ENCODE results near the gene PTH2. TPM values are rescaled to one million over a fixed set of nuclear protein-coding genes. Genes with fewer than 3 reads are reported as not detected.
"Not testable (repeated sequence)": the region's sequence is repeated elsewhere in the genome, so short reads cannot be mapped to it uniquely, and the experiment has no call there.

The PTH2 gene
- total RNA-seq, 2 experiments from 2014 or later: not detected

DNA sequence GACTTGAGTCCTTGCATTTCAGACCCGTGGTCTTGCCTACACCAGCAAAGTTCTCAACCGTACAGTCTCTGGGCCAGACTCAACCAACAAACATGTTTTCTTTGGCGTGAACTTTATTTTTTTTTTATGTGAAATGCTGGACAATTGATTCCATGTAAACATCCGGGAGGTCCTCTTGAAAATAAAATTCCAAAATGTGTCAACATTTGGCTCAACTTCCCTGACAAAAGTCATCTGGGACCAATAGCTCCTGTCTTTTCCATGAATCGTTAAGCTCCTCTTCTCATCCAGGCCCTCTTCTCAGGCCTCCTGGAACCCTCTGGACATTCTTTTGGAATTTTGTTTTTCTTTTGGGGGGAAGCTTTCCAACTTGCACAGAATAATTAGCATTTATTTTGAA, 32.5 kb upstream of the PTH2 start:
- Mint-ChIP-seq H3K36me3 (peaks cover 17% of the 10 kb centered on the region), H3K9me3 (no peaks in the 10 kb centered on the region), H3K27me3 (no peaks in the 10 kb centered on the region), H3K4me3 (no peak overlapping the region), H3K27ac (peak overlapping the region; percentile 28), H3K4me1 (peaks cover 22% of the 10 kb centered on the region)
- DNase-seq: no peak

- H3K27me3 Mint-ChIP-seq: no peaks in the 10 kb centered on the region
- H3K4me3 Mint-ChIP-seq: peak overlapping the region; percentile 99
- H3K4me1 Mint-ChIP-seq: peaks cover 34% of the 10 kb centered on the region
- H3K27ac Mint-ChIP-seq: peak overlapping the region; percentile 100
- peaks cover 22% of the 10 kb centered on the region for H3K36me3 Mint-ChIP-seq
- H3K9me3 Mint-ChIP-seq: no peaks in the 10 kb centered on the region
- DNase-seq: no peak
Measured at GRCh38 chr19:49453757-49454240, 30.6 kb upstream of the PTH2 start.

- no peaks in the 10 kb centered on the region for H3K9me3 Mint-ChIP-seq
- peak within 1 kb of the TSS; percentile 100 for H3K27ac Mint-ChIP-seq
- H3K4me1 Mint-ChIP-seq: peaks cover 39% of the 10 kb centered on the region
Measured at GRCh38 chr19:49453013-49453756, 29.9 kb upstream of the PTH2 start, which contains the start of gene ALDH16A1. TSS of gene ALDH16A1 (plus strand) at chr19:49453225. CDS start at chr19:49453332, 107 bp downstream.

DNA sequence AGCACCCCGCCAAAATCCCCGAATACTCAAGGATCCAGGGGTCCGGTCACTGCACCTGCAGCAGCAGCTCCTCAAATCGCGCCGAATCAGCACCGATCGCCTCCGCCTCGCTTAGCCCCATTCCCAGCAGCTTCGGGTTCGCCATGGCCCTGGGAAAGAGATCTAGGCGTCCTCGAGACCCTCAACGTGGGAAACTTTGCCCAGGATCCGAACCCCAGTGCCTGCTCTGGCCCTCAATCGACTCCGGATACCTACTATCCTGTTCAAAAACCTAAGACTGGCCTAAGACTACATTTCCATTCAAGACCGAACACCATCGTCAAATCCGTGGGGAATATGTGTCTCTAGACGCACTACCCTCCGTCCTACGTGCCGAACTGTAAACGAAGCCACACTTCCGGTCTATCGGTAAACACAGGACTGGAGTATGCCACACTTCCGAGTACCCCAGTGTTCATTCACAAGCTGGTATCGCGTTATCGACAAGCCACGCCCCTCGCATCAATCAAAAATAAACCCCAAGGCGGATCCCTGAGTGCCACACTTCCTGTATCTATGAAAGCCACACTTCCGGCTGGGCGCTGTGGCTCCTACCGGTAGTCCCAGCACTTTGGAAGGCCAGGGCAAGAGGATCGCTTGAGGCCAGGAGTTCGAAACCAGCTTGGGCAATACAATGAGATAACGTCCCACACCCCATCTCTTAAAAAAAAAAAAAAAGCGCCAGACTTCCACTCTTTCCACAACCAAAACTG, 28.4 kb upstream of the PTH2 start, which contains the start of gene PIH1D1:
TSS of gene PIH1D1 (minus strand) at position 385 of the 752 bp plus-strand sequence. CDS start at position 145, 240 bp downstream.
- Mint-ChIP-seq H3K9me3 (no peaks in the 10 kb centered on the region), H3K27me3 (no peaks in the 10 kb centered on the region), H3K27ac (peak within 1 kb of the TSS; percentile 100), H3K36me3 (peaks cover 29% of the 10 kb centered on the region), H3K4me1 (peaks cover 41% of the 10 kb centered on the region), H3K4me3 (peak within 1 kb of the TSS; percentile 99)
- peak; percentile 93 for DNase-seq

More at GRCh38 chr19:49453013-49453756, 29.9 kb upstream of the PTH2 start, which contains the start of gene ALDH16A1:
- peaks cover 28% of the 10 kb centered on the region for H3K36me3 Mint-ChIP-seq
- H3K27me3 Mint-ChIP-seq: no peaks in the 10 kb centered on the region
- DNase-seq: peak; percentile 99
- peak within 1 kb of the TSS; percentile 99 for H3K4me3 Mint-ChIP-seq

DNA sequence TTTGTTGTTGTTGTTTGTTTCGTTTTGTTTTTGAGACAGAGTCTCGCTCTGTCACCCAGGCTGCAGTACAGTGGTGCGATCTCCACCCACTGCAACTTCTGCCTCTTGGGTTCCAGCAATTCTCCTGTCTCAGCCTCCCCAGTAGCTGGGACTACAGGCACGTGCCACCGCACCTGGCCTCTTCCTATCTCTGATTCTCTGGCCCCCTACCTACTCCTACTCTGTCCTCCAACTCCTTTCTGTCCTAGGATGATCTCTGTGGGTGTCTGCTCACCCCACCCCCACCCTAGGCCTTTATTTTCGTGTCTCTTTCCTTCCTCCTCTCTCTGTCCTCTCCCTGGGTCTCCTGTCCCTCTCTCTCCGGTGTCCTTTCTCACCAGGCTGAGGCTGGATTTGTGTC, 27.2 kb upstream of the PTH2 start:
- DNase-seq: no peak
- peak overlapping the region; percentile 99 for H3K4me3 Mint-ChIP-seq
- peaks cover 30% of the 10 kb centered on the region for H3K36me3 Mint-ChIP-seq
- H3K9me3 Mint-ChIP-seq: no peaks in the 10 kb centered on the region
- peaks cover 37% of the 10 kb centered on the region for H3K4me1 Mint-ChIP-seq
- H3K27ac Mint-ChIP-seq: peak overlapping the region; percentile 100
- no peaks in the 10 kb centered on the region for H3K27me3 Mint-ChIP-seq

DNA sequence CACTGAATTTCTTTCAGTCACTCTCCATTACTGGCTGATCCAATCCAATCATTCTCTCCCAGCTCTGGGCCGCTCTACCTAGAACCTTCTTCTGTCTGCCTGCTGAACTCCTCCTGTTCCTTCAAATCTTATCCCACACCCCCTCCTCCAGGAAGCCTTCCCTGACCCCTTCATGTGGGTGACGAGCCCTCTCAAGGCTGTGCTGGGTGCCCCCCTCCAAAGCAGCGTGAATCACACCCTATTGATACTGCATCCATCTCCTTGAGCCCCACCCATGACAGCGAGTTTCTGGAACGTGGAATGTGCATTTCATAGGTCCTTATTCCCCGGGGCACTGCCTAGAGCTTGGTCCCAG, 25.2 kb upstream of the PTH2 start:
- no peaks in the 10 kb centered on the region for H3K9me3 Mint-ChIP-seq
- peak overlapping the region; percentile 30 for H3K4me3 Mint-ChIP-seq
- H3K4me1 Mint-ChIP-seq: peaks cover 38% of the 10 kb centered on the region
- peaks cover 26% of the 10 kb centered on the region for H3K36me3 Mint-ChIP-seq
- no peaks in the 10 kb centered on the region for H3K27me3 Mint-ChIP-seq
- peak overlapping the region; percentile 54 for H3K27ac Mint-ChIP-seq
- DNase-seq: no peak

DNA sequence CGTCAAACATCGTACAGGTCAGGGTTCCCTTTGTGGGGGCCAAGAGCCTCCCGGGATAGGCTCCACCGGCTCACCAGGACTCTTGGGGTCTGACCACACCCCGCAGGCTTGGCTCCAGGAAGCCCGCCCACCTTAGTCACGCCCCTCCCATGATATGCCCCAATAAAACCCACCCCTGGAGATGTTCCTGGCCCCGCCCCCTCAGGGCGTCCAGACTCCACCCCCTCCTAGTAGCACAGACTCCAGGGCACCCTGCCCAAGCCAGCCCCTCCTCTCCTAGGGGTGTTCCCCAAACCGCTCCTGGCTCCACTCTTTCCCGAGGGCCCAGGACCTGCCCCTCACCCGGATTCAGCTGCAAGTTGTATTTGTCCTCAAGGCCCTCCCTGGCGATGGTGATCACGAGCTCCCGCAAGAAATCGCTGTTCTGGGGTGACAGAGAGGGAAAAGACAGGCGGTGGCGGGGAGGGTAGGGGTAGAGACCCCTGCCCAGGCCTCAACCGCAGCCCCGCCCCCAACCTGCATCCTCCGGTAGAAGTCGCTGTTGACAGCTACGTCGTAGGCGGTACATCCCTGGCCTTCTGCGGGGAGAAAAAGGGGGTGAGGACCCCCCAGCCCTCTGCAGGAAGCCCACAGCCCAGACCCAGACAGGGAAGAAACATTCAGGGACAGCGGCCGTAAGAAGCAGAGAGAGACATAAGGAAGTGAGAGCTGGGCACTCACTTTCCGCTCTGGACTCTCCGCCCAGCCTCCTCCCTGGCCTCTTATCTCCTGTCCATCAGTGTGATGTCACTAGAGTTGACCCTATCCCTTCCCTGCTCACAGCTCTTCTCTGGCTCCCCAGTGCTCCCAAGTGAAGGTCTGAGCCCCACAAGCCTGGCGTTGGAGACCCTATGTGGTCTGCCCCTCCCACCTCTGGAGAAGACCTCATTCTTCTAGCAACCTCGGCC, 24.5 kb upstream of the PTH2 start:
- peaks cover 5% of the 10 kb centered on the region for H3K27me3 Mint-ChIP-seq
- peak; percentile 60 for DNase-seq
- H3K36me3 Mint-ChIP-seq: peaks cover 26% of the 10 kb centered on the region
- H3K4me1 Mint-ChIP-seq: peaks cover 37% of the 10 kb centered on the region
- H3K9me3 Mint-ChIP-seq: no peaks in the 10 kb centered on the region
- peak overlapping the region; percentile 54 for H3K27ac Mint-ChIP-seq
- no peak overlapping the region for H3K4me3 Mint-ChIP-seq

- Mint-ChIP-seq H3K4me1 (peaks cover 37% of the 10 kb centered on the region), H3K27me3 (peaks cover 21% of the 10 kb centered on the region), H3K27ac (peak overlapping the region; percentile 69), H3K4me3 (no peak overlapping the region), H3K36me3 (peaks cover 21% of the 10 kb centered on the region), H3K9me3 (no peaks in the 10 kb centered on the region)
- DNase-seq: no peak
Measured at GRCh38 chr19:49445997-49446396, 22.8 kb upstream of the PTH2 start.

GRCh38 chr19:49444100-49444700, 21.0 kb upstream of the PTH2 start:
- not testable (repeated sequence) for DNase-seq, H3K9me3 Mint-ChIP-seq, H3K27ac Mint-ChIP-seq
- Mint-ChIP-seq H3K4me3 (peak overlapping the region; percentile 79), H3K27me3 (peaks cover 39% of the 10 kb centered on the region), H3K36me3 (peaks cover 12% of the 10 kb centered on the region), H3K4me1 (peaks cover 29% of the 10 kb centered on the region)

DNA sequence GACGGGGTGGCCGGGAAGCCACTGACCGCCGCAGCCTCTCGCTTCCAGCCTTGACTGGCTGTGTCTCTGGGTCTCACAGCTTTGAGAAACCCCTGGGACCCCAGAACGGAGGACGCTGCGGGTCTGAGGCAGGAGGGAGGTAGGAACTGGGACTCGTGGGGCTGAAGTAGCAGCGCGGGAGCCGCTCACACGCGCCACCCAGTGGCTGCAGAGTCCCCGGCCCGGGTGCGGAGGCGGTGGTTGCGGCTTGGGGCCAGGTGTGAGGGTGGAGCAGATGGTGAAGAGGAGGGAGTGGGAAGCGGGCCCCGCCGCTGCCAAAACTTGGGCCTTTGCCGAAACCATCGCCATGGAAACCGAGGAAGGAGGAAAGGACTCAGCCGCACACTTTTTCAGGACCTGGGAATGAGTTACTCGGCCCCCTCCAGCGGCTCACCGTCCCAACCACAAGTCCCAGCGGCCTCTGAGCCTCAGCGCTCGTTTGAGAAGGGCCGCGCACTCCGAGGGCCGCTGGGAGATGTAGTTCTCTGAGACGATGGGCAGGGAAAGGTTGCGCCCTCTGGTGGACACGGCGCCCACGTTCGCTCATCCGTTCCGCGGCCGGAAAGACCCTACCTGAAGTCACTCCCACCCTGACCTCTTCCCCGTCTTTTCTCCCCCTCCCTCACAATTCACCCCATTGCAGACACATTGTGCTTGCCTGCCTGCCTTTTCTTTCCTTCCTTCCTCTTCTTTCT, 20.3 kb upstream of the PTH2 start:
- Mint-ChIP-seq H3K27ac (peak overlapping the region; percentile 86), H3K9me3 (no peaks in the 10 kb centered on the region), H3K4me1 (peaks cover 27% of the 10 kb centered on the region), H3K36me3 (peaks cover 9% of the 10 kb centered on the region), H3K4me3 (peak overlapping the region; percentile 79), H3K27me3 (peaks cover 46% of the 10 kb centered on the region)
- DNase-seq: peak; percentile 95

GRCh38 chr19:49442771-49443365, 19.6 kb upstream of the PTH2 start:
- H3K36me3 Mint-ChIP-seq: peaks cover 5% of the 10 kb centered on the region
- no peaks in the 10 kb centered on the region for H3K9me3 Mint-ChIP-seq
- peak; percentile 59 for DNase-seq
- H3K27ac Mint-ChIP-seq: no peak overlapping the region
- H3K4me1 Mint-ChIP-seq: peaks cover 22% of the 10 kb centered on the region
- H3K27me3 Mint-ChIP-seq: peaks cover 52% of the 10 kb centered on the region
- peak overlapping the region; percentile 79 for H3K4me3 Mint-ChIP-seq

DNA sequence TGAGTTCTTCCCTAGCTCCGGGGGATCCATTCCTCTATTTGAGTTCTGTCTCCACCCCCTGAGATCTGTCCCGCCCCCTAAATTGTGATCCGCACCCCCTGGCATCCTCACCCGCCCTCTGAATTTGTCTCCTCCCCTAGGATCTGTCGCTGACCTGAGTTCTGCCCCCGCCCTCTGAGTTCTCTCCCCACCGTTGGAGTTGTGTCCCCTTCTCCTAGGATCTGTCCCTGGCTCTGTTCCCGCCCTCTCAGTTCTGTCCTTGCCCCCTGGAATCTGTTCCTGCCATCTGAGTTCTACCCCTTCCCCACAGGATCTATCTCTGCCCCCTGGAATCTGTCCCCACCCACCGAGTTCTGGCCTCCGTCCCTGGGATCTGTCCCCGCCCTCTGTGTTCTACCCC, 19.1 kb upstream of the PTH2 start:
- H3K27ac Mint-ChIP-seq: no peak overlapping the region
- no peak for DNase-seq
- H3K27me3 Mint-ChIP-seq: peaks cover 57% of the 10 kb centered on the region
- no peaks in the 10 kb centered on the region for H3K9me3 Mint-ChIP-seq
- peaks cover 22% of the 10 kb centered on the region for H3K4me1 Mint-ChIP-seq
- H3K4me3 Mint-ChIP-seq: peak overlapping the region; percentile 79
- H3K36me3 Mint-ChIP-seq: peaks cover 5% of the 10 kb centered on the region

- DNase-seq: no peak
- Mint-ChIP-seq H3K27ac (no peak overlapping the region), H3K4me3 (peak overlapping the region; percentile 79), H3K36me3 (peaks cover 5% of the 10 kb centered on the region), H3K27me3 (peaks cover 61% of the 10 kb centered on the region), H3K9me3 (no peaks in the 10 kb centered on the region), H3K4me1 (peaks cover 23% of the 10 kb centered on the region)
Measured at GRCh38 chr19:49441960-49442350, 18.7 kb upstream of the PTH2 start.
